Fibroblast of skin of right quadriceps (primary cell): Measurements from ENCODE around the gene CSTB.

ENCODE experiments used
- DNase-seq: peaks from one replicate; pipeline ENCODE4 v3.0.0-alpha.2; 2013

The CSTB gene

DNA sequence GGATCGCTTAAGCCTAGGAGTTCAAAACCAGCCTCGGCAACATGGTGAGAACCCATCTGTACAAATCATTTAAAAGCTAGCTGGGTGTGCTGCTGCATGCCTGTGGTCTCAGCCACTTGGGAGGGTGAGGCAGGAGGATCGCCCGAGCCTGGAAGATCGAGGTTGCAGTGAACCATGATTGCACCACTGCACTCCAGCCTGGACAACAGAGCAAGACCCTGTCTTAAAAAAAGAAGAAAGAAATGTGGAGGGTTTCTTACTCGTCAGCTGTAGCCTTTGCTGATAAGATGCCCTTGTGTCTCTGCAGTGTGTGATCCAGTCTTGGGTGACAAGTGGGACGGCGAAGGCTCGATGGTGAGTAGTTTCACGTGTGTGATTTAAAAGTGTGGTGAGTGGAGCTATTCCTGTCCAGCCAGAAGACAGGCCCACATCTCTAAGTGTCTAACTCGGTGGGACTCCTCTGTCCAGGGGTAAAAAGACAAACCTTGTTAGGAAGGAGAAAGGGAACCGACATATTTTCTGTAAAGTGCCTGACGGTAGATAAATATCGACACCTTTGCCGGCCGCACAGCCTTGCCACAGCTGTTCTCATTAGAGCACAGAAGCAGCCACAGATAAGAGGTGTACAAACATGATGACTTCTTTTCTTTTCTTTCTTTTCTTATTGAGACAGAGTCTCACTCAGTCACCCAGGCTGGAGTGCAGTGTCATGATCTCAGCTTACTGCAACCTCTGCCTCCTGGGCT is 30.2 kb downstream of the CSTB start:
- DNase-seq = no peak

DNA sequence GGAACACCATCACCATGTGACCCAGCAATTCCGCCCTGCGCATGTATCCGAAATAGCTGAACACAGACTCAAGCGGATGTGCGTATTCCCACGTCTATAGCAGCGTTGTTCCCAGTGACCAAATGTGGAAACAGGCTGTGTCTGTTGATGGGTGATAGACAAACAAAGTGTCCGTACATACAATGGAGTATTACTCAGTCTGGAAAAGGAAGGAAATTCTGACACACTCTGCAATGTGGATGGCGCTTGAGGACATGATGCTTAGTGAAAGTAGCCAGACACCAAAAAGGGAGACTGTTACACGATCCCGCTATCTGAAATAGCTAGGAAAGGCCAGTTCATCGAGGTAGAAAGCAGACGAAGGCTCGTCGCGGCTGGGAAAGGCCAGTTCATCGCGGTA is 31.4 kb downstream of the CSTB start:
- no peak for DNase-seq

- no peak for DNase-seq
Measured at GRCh38 chr21:43743947-43744346, 32.2 kb downstream of the CSTB start.

DNA sequence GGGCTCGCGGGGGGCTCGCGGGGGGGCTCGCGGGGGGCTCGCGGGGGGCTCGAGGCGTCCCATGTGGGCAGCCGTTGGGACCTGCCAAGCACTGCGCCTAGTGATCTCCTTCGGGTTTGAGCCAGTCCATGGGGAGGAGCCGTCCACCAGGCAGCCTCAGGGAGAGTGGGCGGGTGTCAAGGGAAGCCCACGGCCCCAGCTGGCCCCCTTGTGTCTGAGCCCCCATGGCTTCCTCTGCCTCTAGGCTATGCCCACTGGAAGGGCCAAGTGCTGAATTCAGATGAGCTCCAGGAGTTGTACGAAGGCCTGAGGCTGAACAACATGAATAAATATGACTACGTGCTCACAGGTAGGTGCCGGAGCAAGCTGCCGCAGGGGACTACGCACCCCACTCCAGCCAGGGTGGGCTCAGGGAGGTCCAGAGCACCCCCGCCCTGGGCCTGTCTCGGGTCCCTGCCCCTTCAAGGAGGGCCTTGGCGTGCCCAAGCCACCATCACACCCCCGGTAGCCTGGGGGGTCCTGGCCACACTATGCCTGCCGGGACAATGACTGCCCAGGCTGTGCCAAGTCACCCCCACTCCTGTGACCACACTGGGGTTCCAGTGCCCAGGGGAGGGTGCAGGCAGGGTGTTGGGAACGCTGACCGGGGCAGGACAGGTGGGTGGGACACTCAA is 34.5 kb downstream of the CSTB start:
- DNase-seq = no peak

GRCh38 chr21:43740497-43741156 is 35.5 kb downstream of the CSTB start:
- peak; percentile 51 for DNase-seq

DNA sequence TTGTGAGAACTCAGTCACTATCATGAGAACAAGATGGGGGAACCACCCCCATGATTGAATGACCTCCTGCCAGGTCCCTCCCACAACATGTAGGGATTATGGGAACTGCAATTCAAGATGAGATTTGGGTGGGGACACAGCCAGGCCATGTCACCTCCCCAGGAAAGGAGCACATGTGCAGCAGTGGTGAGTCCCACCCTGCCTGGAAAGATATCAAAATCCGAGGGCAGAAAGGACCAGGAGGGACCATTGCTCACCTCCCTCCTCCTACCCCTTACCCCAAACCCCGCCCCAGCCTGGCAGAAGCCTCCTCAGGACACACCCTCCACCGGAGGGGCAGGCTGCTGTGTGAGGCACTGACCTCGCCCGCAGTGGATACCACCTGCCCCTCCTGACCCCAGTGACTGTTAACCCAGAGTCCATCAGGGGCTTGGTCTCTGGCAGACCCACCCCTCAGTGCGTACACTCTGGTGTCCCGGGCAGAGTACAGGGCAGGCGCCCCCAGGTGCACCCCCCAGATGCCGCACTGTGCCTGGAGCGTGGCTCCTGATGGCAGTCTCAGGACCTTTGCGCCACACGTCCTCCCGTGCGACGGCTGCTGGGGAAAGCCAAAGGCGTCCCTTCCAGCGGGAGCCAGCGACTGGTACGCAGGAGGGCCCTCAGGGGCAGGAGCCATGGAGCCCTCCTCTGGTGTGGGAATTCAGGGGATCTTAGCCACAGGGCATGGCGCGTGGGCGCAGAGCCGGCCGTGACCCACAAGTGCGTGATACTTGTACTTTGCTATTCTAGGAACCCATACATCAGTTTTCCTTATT is 36.3 kb downstream of the CSTB start:
- DNase-seq = no peak

GRCh38 chr21:43737158-43737950 is 38.8 kb downstream of the CSTB start:
- DNase-seq = no peak

DNA sequence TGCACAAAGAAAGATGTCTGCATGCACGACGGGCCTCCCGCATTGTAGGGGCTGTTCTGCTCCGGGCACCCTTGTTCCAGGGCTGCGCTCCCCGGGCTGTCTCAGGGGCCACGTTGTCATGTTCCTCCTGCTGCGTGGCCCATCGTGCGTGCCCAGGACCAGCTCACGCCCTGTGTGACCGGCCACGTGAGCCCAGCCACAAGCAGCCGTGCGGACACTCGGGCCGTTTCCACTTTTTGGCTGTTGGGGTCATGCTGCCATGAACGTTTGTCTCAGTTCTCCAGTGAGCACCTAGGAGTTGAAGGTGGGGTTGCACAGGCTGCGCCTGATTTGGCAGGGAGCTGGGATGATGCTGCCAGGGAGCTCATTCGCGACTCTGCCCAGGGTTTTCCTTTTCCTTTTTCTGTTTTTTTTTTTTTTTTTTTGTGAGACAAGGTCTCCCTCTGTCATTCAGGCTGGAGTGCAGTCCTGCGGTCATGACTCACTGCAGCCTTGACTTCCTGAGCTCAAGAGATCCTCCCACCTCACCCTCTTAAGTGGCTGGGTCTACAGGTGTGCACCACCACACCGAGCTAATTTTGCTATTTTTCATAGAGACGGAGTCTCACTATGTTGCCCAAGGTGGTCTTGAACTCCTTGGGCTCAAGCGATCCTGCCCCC is 39.8 kb downstream of the CSTB start:
- no peak for DNase-seq

- no peak for DNase-seq
Measured at GRCh38 chr21:43735236-43736091, 40.6 kb downstream of the CSTB start.

DNA sequence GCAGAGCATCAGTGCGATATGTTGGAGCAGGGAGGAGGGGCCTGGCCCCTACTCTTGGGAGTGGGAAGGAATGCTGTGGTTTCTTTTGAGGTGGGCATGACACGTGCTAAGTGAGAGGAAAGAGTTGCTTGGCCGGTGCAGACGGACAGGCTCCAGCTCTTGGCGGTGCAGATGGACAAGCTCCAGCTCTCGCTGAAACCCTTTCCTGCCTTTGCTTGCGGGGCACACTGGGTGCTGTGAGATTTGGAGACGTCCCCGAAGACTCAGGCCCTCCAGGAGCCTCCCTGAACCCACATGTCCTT is 41.2 kb downstream of the CSTB start:
- DNase-seq = peak; percentile 66

DNA sequence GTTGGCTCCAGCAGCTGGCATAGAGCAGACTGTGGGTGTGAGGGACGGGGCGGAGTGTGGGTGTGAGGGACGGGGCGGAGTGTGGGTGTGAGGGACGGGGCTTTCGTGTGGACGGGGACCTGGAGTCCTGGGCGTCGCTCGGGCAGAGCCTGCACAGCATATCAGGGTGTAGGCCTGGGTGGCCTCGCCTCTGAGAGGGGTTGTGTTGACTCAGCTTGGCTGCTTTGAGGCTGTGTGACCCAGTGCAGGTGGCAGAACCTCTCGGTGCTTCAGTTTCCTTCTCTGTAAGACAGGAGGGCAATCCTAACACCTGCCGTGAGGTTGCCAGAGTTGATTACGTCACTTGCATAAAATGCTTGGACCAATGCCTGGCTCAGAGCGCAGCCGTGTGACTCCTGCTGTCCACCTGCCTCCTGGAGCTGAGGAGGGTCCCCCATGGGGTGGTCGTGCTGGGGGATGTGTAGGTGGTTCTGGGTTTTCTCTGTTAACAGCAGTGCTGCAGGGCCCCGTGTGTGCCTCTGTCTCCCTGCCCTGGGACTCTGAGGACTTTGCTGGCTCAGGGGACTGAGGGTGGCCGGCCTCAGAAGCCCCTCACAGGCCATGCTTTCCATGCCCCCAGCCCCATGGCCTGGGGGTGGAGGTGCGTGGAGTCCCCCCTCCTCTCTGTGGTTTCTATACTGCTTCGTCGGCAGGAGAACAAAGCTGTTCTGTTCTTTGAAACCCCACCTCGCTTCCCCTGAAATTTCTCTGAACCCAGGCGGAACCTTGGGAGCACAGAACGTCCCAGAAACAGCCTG is 41.8 kb downstream of the CSTB start:
- DNase-seq = no peak

GRCh38 chr21:43733529-43734071 is 42.5 kb downstream of the CSTB start:
- peak; percentile 48 for DNase-seq

DNA sequence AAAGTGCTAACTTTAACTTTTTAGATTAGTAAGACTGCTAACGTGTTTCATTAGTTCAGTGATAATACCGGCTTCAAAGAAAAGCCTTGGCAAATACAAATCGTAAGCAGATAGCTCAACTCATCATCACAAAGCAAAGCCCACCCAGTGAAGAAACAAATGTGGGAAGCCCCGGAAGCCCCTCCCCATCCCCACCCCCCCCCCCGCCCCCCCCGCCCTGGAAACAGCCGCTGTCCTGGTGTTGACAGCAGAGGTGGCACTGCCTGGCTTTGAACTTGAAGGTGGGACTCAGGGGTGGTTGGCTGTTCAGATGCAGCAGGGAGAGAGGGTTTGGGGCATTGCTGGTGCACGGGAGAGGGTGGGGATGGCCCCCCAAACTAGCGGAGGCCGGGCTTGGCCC is 43.0 kb downstream of the CSTB start:
- no peak for DNase-seq

GRCh38 chr21:43731891-43732711 is 44.0 kb downstream of the CSTB start:
- DNase-seq = peak; percentile 29

DNA sequence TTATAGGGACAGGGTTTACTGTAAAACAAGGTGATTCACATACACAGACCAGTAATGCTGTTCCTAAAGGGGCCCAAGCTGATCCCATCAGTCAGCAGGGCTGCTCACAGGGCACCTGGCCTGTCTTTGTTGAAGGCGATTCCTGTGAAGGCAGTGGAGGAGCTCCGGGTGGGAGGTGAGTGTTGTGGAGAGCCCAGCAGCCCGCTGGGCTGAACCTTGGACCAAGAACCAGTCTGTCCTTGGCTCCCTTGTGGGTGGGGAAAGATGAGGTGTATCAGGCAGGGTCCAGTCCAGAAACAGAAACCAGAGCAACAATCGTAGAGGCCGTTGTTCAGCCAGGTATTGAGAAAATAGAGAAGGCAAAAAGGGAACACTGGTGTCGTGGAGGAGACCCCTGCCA is 44.6 kb downstream of the CSTB start:
- DNase-seq = no peak

DNA sequence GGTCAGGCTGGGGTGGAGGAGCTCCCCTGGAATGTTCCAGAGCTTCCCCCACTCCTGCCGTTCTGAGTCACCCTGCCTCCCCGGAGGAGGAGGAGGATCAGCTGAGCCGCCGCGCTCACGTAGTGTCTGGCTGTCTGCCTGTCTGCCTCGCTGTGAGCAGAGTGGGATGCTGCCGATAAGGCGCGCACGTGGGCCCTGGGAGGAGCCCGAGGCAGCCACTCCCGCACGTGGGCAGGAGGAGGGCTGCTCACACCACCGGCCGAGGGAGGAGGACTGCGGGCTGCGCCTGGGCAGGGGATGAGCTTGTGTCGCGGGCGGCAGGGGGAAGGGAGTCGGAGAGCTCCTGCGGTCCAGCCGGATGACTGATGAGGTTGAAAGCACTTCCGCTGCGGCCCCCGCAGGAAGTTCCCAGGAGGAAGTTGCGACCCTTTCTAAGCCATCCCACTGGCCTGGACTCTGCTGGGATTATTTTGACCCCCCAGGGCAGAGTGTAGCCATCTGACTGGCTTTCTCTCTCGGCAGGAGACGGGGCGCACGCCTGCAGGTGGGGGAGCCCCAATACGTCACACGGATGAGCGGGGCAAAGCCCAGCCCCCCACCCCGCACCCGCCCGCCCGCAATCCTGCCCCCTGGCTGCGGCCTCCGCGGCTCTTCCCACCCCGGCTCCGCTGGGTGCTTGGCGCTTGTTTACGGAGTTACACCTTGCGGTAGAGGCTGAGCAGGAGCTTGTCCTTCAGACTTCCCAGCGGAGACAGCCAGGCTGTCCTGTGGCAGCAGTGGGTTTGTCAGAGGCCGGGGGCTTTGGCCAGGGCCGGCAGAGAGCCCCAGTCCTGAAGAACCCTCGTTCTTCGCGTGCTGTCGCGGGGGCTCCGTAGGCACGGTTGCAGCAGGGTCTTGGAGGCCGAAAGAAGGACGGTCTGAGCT is 47.4 kb downstream of the CSTB start:
- peak; percentile 98 for DNase-seq

DNA sequence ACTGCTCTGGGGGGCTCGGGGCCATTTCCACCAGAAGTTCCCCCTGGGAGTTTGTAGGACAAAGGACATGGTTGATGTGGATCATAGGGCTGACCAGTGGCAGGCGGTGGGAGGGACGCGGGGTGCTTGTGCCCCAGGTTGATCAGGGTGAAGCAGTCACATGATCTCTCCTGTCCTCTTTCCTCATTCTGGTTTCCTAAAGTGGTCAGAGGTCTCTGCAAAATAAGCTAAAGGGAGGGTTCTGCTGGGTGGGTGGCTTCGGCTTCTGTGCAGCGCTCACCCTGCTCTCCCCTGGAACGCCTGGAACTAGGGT is 48.0 kb downstream of the CSTB start:
- no peak for DNase-seq
